Duodenal mucosa (tissue), 2 donors: ENCODE data around the gene PPP1R12C.

ENCODE experiments used
- H3K27ac ChIP-seq: one replicate; pipeline ENCODE4 v1.7.0; 2013; ENCODE audit warnings: low read depth, low read length
- H3K27me3 ChIP-seq, 2 donors: one replicate each; pipeline ENCODE4 v1.7.0; 2013; ENCODE audit warnings: low read length in 2 of 2, control low read depth in 1 of 2; ENCODE audit not compliant: insufficient read depth in 2 of 2, control insufficient read depth in 1 of 2
- H3K36me3 ChIP-seq, 2 donors: one replicate each; pipeline ENCODE4 v1.7.0; 2013; ENCODE audit warnings: low read length in 2 of 2, control low read depth in 1 of 2; ENCODE audit not compliant: insufficient read depth in 2 of 2, control insufficient read depth in 1 of 2
- H3K4me1 ChIP-seq, 2 donors: one replicate each; pipeline ENCODE4 v1.7.0; 2013; ENCODE audit warnings: low read length in 2 of 2, control low read depth in 1 of 2; ENCODE audit not compliant: insufficient read depth in 2 of 2, control insufficient read depth in 1 of 2
- H3K4me3 ChIP-seq, 2 donors: one replicate each; pipeline ENCODE4 v1.7.0; 2013; ENCODE audit warnings: low read length in 2 of 2, low read depth in 1 of 2
- H3K9ac ChIP-seq, 2 donors: one replicate each; pipeline ENCODE4 v1.7.0; 2013; ENCODE audit warnings: low read length in 2 of 2, low read depth in 1 of 2
- H3K9me3 ChIP-seq, 2 donors: one replicate each; pipeline ENCODE4 v1.7.0; 2013; ENCODE audit warnings: low read length in 2 of 2, control low read depth in 1 of 2; ENCODE audit not compliant: control insufficient read depth in 1 of 2

PPP1R12C gene

DNA sequence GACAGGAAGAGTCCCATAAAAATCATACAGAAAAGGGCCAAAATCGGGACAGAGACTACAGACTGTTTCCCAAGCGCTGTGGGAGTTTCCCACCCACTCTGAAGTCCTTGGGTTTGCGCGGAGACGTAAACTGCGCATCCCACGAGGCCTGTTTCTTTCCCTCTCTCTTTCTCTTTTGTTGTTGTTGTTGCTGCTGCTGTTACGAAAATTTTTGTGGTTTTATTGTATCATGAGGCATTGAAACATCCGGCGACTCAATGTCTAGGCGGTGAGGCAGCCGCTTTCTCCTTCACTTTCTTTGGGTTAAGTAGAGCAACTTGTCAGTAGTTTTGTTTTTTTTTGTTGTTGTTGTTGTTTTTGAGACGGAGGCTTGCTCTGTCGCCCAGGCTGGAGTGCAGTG lies 1.6 kb upstream of the PPP1R12C start:
- H3K4me3 ChIP-seq, result no peak overlapping the region
- H3K4me1 ChIP-seq, result peaks cover 20 to 30% of the 10 kb centered on the region in 2 donors
- H3K36me3 ChIP-seq, result no peaks in the 10 kb centered on the region
- no peaks in the 10 kb centered on the region for H3K9me3 ChIP-seq
- H3K27ac ChIP-seq, result no peak overlapping the region
- no peaks in the 10 kb centered on the region for H3K27me3 ChIP-seq
- H3K9ac ChIP-seq, result no peak overlapping the region

DNA sequence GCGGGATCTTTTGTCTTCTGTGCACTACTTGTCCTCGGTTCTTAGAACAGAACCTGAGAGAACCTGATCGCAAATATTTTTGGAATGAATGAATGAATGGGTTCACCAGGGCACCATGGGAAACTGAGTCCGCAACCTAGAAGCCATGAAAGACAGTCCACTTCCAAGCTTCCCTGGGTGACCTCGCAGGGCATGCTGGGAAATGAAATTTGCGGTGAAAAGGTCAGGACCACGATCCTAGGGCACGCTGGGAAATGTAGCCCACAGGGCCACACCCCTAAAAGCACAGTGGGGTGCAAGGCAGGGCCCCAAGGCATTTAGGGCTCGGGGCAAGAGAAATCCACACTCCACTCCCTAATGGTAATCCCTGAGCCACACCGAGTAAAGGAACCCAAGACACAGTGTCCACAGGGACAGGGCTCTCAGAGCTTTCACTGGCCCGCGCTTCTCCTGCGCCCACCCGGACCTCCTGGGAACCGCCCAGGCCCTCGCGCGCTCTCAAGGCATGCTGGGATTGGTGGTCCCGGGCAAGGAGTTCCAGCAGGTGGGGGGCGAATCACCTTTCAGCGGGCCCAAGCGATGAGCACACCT lies 1.1 kb upstream of the PPP1R12C start:
- peak overlapping the region; percentile 62 to 90 for H3K9ac ChIP-seq
- no peaks in the 10 kb centered on the region for H3K9me3 ChIP-seq
- H3K4me3 ChIP-seq, result peak overlapping the region; percentile 70 to 89
- no peak overlapping the region for H3K27ac ChIP-seq
- peaks cover 20 to 32% of the 10 kb centered on the region in 2 donors for H3K4me1 ChIP-seq
- no peaks in the 10 kb centered on the region for H3K36me3 ChIP-seq
- no peaks in the 10 kb centered on the region for H3K27me3 ChIP-seq

DNA sequence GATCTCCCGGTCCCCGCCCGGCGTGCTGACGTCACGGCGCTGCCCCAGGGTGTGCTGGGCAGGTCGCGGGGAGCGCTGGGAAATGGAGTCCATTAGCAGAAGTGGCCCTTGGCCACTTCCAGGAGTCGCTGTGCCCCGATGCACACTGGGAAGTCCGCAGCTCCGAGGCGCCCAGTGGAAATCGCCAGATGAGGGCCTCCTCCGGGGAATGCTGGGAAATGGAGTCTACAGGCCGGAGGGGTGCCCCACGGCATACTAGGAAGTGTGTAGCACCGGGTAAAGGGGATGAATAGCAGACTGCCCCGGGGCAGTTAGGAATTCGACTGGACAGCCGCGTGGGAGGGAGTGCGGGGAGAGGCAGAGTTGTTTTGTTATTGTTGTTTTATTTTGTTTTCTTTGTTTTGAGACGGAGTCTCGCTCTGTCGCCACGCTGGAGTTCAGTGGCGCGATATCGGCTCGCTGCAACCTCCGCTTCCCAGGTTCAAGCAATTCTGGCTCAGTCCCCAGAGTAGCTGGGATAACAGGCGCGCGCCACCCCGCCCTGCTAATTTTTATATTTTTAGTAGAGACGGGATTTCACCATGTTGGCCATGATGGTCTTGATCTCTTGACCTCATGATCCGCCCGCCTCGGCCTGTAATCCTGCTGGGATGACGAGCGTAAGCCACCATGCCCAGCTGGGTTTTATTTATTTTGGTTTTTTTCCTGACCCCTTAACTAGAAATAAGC lies 390 bp upstream of the PPP1R12C start:
- Histone ChIP-seq H3K27ac (no peak overlapping the region), H3K4me1 (peaks cover 22 to 39% of the 10 kb centered on the region in 2 donors), H3K9me3 (no peaks in the 10 kb centered on the region), H3K9ac (peak overlapping the region; percentile 62 to 90), H3K36me3 (peaks cover 0 to under 1% of the 10 kb centered on the region in 2 donors), H3K27me3 (no peaks in the 10 kb centered on the region), H3K4me3 (peak overlapping the region; percentile 70 to 89)

DNA sequence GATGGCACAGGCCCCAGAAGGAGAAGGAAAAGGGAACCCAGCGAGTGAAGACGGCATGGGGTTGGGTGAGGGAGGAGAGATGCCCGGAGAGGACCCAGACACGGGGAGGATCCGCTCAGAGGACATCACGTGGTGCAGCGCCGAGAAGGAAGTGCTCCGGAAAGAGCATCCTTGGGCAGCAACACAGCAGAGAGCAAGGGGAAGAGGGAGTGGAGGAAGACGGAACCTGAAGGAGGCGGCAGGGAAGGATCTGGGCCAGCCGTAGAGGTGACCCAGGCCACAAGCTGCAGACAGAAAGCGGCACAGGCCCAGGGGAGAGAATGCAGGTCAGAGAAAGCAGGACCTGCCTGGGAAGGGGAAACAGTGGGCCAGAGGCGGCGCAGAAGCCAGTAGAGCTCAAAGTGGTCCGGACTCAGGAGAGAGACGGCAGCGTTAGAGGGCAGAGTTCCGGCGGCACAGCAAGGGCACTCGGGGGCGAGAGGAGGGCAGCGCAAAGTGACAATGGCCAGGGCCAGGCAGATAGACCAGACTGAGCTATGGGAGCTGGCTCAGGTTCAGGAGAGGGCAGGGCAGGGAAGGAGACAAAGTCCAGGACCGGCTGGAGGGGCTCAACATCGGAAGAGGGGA lies 1.1 kb downstream of the PPP1R12C start:
- H3K27ac ChIP-seq, result peak overlapping the region; percentile 77
- no peaks in the 10 kb centered on the region for H3K27me3 ChIP-seq
- H3K4me1 ChIP-seq, result peaks cover 25 to 42% of the 10 kb centered on the region in 2 donors
- H3K36me3 ChIP-seq, result peaks cover 8 to 10% of the 10 kb centered on the region in 2 donors
- H3K9me3 ChIP-seq, result no peaks in the 10 kb centered on the region
- peak overlapping the region; percentile 87 to 94 for H3K9ac ChIP-seq
- H3K4me3 ChIP-seq, result peak overlapping the region; percentile 94 to 95

DNA sequence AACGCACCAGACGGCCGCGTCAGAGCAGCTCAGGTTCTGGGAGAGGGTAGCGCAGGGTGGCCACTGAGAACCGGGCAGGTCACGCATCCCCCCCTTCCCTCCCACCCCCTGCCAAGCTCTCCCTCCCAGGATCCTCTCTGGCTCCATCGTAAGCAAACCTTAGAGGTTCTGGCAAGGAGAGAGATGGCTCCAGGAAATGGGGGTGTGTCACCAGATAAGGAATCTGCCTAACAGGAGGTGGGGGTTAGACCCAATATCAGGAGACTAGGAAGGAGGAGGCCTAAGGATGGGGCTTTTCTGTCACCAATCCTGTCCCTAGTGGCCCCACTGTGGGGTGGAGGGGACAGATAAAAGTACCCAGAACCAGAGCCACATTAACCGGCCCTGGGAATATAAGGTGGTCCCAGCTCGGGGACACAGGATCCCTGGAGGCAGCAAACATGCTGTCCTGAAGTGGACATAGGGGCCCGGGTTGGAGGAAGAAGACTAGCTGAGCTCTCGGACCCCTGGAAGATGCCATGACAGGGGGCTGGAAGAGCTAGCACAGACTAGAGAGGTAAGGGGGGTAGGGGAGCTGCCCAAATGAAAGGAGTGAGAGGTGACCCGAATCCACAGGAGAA lies 1.9 kb downstream of the PPP1R12C start:
- peaks cover 8 to 10% of the 10 kb centered on the region in 2 donors for H3K36me3 ChIP-seq
- peak overlapping the region; percentile 94 to 95 for H3K4me3 ChIP-seq
- peak overlapping the region; percentile 87 to 94 for H3K9ac ChIP-seq
- H3K4me1 ChIP-seq, result peaks cover 25 to 42% of the 10 kb centered on the region in 2 donors
- H3K27ac ChIP-seq, result no peak overlapping the region
- no peaks in the 10 kb centered on the region for H3K27me3 ChIP-seq
- H3K9me3 ChIP-seq, result no peaks in the 10 kb centered on the region

DNA sequence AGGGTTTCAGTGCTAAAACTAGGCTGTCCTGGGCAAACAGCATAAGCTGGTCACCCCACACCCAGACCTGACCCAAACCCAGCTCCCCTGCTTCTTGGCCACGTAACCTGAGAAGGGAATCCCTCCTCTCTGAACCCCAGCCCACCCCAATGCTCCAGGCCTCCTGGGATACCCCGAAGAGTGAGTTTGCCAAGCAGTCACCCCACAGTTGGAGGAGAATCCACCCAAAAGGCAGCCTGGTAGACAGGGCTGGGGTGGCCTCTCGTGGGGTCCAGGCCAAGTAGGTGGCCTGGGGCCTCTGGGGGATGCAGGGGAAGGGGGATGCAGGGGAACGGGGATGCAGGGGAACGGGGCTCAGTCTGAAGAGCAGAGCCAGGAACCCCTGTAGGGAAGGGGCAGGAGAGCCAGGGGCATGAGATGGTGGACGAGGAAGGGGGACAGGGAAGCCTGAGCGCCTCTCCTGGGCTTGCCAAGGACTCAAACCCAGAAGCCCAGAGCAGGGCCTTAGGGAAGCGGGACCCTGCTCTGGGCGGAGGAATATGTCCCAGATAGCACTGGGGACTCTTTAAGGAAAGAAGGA lies 2.8 kb downstream of the PPP1R12C start:
- Histone ChIP-seq H3K9ac (peak overlapping the region; percentile 33 to 38), H3K4me1 (peaks cover 25 to 42% of the 10 kb centered on the region in 2 donors), H3K27ac (peak overlapping the region; percentile 32), H3K4me3 (no peak overlapping the region), H3K27me3 (no peaks in the 10 kb centered on the region), H3K9me3 (no peaks in the 10 kb centered on the region), H3K36me3 (peaks cover 13 to 18% of the 10 kb centered on the region in 2 donors)

DNA sequence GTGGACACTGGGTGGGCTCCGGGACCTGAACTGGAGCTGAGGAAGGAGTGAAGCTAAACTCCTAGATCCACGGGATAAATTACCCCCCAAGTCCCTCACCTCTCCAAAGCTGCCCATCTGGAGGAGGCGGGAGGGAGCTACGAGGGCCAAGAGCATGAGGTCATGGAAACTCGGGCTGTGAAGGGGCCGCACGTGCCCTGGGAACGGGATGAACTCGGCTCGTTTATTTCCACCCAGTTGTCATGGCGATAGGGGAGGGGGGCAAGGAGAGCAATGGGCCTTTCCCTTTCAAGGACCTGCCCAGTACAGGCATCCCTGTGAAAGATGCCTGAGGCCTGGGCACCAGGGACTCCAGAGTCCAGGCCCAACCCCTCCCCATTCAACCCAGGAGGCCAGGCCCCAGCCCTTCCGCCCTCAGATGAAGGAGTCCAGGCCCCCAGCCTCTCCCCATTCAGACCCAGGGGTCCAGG lies 3.8 kb downstream of the PPP1R12C start:
- H3K9ac ChIP-seq, result peak overlapping the region in 1 of 2 donors; percentile 53
- H3K9me3 ChIP-seq, result no peaks in the 10 kb centered on the region
- peaks cover 18 to 28% of the 10 kb centered on the region in 2 donors for H3K36me3 ChIP-seq
- peak overlapping the region; percentile 61 for H3K27ac ChIP-seq
- peaks cover 25 to 41% of the 10 kb centered on the region in 2 donors for H3K4me1 ChIP-seq
- no peak overlapping the region for H3K4me3 ChIP-seq
- no peaks in the 10 kb centered on the region for H3K27me3 ChIP-seq

DNA sequence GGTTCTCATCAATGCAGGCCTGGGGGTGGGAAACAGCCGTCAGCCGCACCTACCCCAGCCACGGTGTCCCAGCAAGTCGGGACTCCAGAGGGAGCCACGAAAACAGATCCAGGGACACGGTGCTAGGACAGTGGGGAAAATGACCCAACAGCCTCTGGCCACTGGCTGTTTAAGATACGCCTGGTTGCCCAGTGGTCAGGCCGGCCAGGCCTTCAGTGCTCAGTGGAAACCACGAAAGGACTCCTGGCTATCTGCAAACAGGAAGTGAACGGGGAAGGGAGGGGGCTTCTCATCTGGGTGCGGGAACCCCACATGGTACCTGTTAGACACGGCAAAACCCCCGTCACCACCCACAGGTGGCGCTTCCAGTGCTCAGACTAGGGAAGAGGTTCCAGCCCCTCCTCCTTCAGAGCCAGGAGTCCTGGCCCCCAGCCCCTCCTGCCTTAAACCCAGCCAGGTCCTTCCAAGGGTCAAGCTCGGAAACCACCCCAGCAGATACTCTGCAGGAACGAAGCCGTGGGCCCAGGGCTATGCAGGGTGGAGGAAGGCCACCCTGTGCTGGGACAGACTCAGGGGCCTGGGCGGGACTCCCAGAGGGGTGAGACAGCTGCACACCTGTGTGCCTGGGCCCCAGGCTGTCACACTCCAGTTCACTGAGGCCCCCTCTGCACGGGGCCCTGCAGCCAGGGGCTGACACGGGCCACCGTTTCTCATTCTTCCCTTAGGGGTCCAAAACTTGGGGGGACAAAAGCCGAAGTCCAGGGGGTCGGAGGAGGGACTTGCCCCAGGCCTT lies 4.5 kb downstream of the PPP1R12C start:
- H3K4me3 ChIP-seq, result no peak overlapping the region
- H3K36me3 ChIP-seq, result peaks cover 18 to 28% of the 10 kb centered on the region in 2 donors
- H3K27ac ChIP-seq, result peak overlapping the region; percentile 61
- peaks cover 20 to 35% of the 10 kb centered on the region in 2 donors for H3K4me1 ChIP-seq
- H3K9me3 ChIP-seq, result no peaks in the 10 kb centered on the region
- no peaks in the 10 kb centered on the region for H3K27me3 ChIP-seq
- peak overlapping the region; percentile 32 to 53 for H3K9ac ChIP-seq

DNA sequence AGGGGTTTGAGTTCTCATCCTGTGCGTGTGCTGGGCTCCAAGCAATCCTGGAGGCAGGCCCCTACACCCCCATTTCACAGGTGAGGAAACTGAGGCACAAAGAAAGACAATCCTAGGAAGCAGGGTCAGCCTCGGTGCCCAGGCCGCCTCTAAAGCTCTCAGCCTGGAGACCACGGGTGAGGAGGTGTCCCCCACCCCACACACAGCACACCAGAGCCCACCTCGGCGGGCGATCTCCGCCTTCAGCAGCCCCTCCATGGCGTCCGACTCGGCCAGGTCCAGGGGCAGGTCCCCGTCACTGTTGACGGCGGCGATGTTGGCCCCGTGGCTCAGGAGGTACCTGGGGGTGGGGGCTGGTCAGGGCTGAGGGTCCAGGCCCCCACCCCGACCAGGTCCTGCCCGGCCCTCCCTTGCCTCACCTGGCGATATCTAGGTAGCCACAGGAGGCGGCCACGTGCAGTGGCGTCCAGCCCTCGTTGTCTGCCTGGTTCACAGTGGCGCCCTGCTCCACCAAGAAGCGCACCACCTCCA lies 5.1 kb downstream of the PPP1R12C start:
- Histone ChIP-seq H3K4me1 (peaks cover 20 to 35% of the 10 kb centered on the region in 2 donors), H3K4me3 (no peak overlapping the region), H3K9ac (no peak overlapping the region)

More for the DNA sequence above, 5.1 kb downstream of the PPP1R12C start:
- H3K36me3 ChIP-seq, result peaks cover 18 to 28% of the 10 kb centered on the region in 2 donors
- peak overlapping the region; percentile 5 for H3K27ac ChIP-seq
- H3K9me3 ChIP-seq, result no peaks in the 10 kb centered on the region
- no peaks in the 10 kb centered on the region for H3K27me3 ChIP-seq
